Mesodermal cell (in vitro differentiated cells): ENCODE measurements around the gene SIRT7.

Source experiments
- H3K27ac ChIP-seq: 2 replicates; pipeline ENCODE4 v1.7.0; 2013; ENCODE audit warnings: mild to moderate bottlenecking, low read depth, low read length, moderate library complexity; ENCODE audit not compliant: severe bottlenecking
- H3K36me3 ChIP-seq: 2 replicates; pipeline ENCODE4 v1.7.1; 2013; ENCODE audit warnings: mild to moderate bottlenecking, low read length, moderate library complexity; ENCODE audit not compliant: control insufficient read depth, insufficient read depth
- H3K4me1 ChIP-seq: one replicate; pipeline ENCODE4 v1.7.1; 2013; ENCODE audit warnings: mild to moderate bottlenecking, low read length; ENCODE audit not compliant: insufficient read depth, control insufficient read depth, poor library complexity, severe bottlenecking
- H3K4me3 ChIP-seq: 2 replicates; pipeline ENCODE4 v1.7.0; 2013; ENCODE audit warnings: low read length, control low read depth, mild to moderate bottlenecking; ENCODE audit not compliant: insufficient read depth, poor library complexity, severe bottlenecking; ENCODE audit errors: extremely low read depth
- H3K9me3 ChIP-seq: 2 replicates; pipeline ENCODE4 v1.7.1; 2013; ENCODE audit warnings: mild to moderate bottlenecking, low read length, moderate library complexity; ENCODE audit not compliant: control insufficient read depth
- WGBS, 2 experiments: methylation state at CpG; one replicate each; pipeline ENCODE4 v1.1.5; 2013; ENCODE audit warnings: missing lambda C conversion rate in 2 of 2; ENCODE audit not compliant: insufficient coverage in 2 of 2; 5-methylcytosine and 5-hydroxymethylcytosine counted together

The SIRT7 gene

DNA sequence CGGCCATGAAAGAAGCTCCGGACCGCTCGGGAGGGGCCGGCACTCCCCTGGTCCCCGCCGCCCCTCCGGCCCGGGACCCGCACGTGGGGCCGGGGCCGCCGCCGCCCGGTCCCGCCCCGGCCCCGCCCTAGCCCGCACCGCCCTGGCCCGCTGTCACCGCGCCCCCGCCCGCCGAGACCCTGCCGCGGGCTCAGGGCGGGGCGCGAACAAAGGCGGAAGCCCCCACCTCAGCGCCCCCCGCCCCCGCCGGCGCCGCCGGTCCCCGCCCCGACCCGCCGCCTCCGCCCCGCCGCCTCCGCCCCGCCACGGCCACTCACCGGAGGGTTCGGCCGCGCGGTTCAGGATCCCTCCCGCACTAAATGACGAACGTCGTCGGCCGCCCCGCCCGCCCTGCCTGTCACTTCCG lies 47.0 kb downstream of the SIRT7 start, which contains the start of gene ARHGDIA:
TSS of gene ARHGDIA (minus strand) at position 357 of the 406 bp plus-strand sequence. CDS start 1,407 bp downstream, outside the sequence.
- 0% methylated on average over 35 to 38 of the region's 64 CpGs for WGBS, 2 experiments
- H3K4me3 ChIP-seq = peak within 1 kb of the TSS; percentile 86
- H3K4me1 ChIP-seq = peaks cover 32% of the 10 kb centered on the region
- no peaks in the 10 kb centered on the region for H3K9me3 ChIP-seq
- peak within 1 kb of the TSS; percentile 93 for H3K27ac ChIP-seq
- H3K36me3 ChIP-seq = peaks cover 38% of the 10 kb centered on the region

DNA sequence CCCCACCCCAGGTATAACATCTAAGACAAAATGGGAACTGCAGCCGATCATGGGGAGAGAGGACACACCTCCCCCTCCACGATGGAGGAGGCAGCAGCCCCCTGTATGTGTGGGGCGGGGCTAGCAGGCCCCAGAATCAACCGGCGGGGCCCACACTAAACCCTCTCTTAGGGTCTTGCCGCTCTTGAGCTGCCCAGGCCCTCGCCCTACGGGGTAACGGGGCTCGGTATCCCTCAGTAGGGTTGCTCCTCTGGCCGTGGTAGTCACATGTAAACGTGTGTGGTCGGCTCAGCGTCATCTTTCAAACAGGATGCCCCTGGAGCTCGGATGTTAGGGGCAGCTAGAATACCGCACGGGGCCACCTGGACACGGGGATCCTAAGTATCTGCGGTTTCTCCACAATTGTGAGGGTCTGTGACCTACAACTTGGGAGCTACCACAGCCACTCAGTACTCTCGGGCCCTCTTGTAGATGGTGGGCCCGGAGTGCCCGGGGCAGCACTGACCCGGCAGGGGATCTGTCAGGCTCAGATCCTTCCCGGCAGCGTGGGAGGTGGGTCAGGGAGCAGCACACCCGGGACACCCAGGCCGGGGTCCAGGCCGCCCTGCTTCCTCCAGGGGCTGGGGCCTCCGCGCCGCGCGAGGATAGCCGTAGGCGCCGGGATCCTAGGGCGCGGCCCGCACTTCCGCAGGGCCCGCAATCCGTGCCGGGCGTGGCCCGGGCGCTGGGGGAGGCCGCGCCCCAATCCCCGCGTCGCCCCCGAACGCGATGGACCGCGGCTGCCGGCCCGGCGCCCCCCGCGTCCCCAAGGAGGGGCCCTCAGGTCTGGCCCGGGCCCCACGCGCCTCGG lies 47.6 kb downstream of the SIRT7 start:
- Histone ChIP-seq H3K9me3 (no peaks in the 10 kb centered on the region), H3K4me3 (peak overlapping the region; percentile 86), H3K27ac (peak overlapping the region; percentile 82), H3K36me3 (peaks cover 44% of the 10 kb centered on the region), H3K4me1 (peaks cover 37% of the 10 kb centered on the region)
- WGBS, 2 experiments = 1% methylated on average over 57 to 59 of the region's 65 CpGs

DNA sequence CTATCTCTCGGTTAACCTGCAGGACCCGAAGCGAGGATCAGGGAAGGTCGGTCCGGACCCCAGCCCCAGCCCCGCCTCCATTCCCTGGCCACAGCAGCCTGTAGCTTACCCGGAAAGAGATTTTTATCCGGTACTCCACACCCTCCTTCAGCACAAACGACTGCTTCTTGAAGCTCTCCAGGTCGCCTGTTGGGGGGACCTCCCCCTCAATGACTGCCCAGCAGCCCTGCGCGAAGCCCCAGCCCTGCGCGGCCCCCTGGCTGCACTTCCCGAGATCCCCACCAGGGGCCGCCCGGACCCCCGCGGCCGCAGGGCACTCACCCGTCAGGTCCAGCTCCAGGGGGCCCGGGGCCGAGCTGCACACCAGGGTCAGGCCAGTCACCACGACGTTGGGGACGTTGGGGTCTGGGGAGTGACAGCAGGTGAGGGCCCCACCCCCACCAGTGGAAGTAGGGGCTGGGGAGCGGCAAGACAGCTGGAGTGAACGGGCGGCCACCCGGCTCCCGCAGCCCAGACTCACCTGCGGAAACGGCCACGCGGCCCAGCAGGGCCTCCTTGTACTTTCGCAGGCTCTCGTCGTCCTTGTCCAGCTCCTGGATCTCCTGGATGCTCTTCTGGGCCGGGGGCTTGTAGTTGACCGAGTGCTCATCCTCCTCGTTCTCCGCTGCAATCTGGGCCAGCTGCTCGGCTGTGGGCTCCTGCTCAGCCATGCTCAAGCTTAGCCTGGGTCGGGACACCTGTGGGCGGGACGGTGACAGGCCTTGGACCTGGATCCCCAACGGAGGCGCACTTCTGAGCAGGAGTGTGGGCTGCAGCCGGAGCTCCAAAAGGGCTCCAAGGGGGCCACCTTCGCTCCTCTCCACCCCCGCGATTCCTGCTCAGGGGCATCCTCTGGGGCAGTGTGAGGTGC lies 48.5 kb downstream of the SIRT7 start:
- H3K27ac ChIP-seq = peak overlapping the region; percentile 82
- peaks cover 41% of the 10 kb centered on the region for H3K4me1 ChIP-seq
- 43 to 52% methylated on average over 38 to 49 of the region's 52 CpGs for WGBS, 2 experiments
- H3K9me3 ChIP-seq = no peaks in the 10 kb centered on the region
- peak overlapping the region; percentile 86 for H3K4me3 ChIP-seq
- peaks cover 53% of the 10 kb centered on the region for H3K36me3 ChIP-seq

DNA sequence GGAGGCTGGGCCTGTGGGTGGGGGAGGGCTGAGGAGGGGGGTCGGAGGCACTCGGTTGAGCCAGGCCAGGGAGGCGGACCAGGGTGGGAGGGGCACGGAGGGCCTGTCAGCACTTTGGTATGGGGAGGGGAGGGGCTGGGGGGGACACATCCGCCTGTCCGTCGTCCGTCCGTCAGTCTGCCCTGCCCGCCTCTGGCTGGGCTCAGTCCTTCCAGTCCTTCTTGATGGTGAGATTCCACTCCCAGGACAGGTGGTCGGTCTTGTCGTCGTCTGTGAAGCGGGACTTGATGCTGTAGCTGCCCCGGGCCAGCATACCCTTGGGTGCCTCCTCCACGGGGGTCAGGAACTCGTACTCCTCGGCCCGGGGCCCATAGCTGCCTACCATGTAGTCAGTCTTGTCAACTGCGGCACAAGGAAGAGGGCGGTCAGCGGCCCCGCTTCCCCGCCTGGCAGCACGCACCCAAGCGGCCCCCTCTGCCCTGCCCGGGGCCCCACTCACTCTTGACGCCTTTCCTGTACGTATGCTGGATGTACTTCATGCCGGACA lies 49.2 kb downstream of the SIRT7 start:
- Histone ChIP-seq H3K4me1 (peaks cover 41% of the 10 kb centered on the region), H3K4me3 (no peak overlapping the region), H3K9me3 (no peaks in the 10 kb centered on the region), H3K36me3 (peaks cover 60% of the 10 kb centered on the region), H3K27ac (peak overlapping the region; percentile 82)
- WGBS, 2 experiments = 68 to 82% methylated on average over 24 to 30 of the region's 30 CpGs

DNA sequence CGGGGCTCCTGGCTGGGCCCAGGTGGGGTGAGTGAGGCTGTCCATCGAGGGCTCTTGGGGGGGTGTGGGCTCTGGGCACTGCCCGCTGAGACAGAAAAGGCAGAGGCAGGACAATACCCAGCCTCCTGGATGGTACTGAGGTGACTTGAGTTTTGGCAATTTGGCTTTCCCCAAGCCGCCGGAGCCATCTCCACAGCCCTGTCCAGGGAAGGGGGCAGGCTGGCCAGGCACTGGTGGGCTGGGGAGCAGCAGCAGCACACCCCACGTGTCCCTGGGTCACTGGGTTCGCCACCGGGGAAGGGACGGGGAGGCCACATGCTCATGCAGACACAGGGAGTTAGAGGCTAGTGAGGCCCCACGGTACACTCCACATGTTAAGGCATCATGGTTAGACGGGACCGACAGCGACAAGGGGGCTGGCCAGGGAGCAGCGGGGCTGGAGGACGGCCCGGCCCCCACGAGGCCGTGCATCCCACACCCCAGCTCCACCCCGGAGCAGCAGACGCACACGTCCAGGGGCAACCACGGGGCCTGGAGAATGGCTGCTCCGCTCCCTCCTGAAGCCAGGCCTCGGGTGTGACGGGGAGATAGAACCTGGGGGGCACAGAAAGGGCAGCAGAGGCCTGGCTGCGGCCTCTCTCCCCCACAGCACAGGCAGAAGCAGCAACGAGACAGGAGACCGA lies 49.8 kb downstream of the SIRT7 start:
- H3K4me3 ChIP-seq = no peak overlapping the region
- peaks cover 41% of the 10 kb centered on the region for H3K4me1 ChIP-seq
- 76 to 82% methylated on average over 17 to 23 of the region's 28 CpGs for WGBS, 2 experiments
- no peaks in the 10 kb centered on the region for H3K9me3 ChIP-seq
- peaks cover 66% of the 10 kb centered on the region for H3K36me3 ChIP-seq
- peak overlapping the region; percentile 82 for H3K27ac ChIP-seq

DNA sequence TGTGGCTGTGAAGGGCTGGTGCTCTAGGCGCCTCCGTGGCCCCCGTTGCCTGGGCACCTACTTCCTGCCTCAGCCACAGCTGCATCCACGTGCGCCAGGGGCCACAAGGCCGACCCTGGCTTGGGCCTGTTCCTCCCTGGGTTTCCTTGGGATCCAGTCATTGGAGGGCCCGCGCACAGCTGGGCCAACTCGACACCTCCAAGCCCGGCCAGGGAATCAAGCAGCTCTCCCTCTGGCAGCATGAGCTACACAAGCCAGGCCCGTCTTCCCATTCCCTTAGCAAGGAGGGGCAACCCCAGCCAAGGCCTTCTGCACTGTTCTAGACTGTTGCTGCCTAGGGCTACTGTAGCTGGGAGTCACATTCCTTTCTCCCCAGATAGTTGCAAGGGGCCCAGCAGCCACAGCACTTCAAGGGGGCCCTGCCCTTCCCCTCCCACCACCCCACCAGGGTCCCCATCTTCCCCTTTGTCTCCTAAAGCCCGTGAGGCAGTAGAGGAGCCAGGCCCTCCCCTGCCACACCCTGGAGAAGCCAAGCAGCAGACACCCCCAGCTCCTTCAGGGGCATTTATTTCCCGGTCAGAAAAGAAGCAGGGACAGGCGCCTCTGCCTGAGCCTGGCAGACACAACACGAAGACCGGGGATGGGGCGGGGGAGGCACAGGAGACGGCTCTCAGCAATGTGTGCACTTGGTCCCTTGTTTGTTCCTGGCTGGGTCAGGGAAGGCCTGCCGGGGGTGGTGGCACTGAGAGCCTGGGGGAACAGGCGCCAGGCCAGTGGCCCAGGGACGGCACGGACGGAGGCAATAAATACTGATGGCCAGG lies 50.6 kb downstream of the SIRT7 start:
- Histone ChIP-seq H3K27ac (peak overlapping the region; percentile 82), H3K4me3 (no peak overlapping the region), H3K4me1 (peaks cover 41% of the 10 kb centered on the region), H3K9me3 (no peaks in the 10 kb centered on the region), H3K36me3 (peaks cover 73% of the 10 kb centered on the region)
- WGBS, 2 experiments = 84% methylated on average over 18 to 23 of the region's 23 CpGs

GRCh38 chr17:81866440-81867169 lies 51.4 kb downstream of the SIRT7 start:
- no peaks in the 10 kb centered on the region for H3K9me3 ChIP-seq
- peaks cover 78% of the 10 kb centered on the region for H3K36me3 ChIP-seq
- H3K4me3 ChIP-seq = no peak overlapping the region
- H3K27ac ChIP-seq = peak overlapping the region; percentile 82
- peaks cover 41% of the 10 kb centered on the region for H3K4me1 ChIP-seq
- 98% methylated on average over 12 to 13 of the region's 18 CpGs for WGBS, 2 experiments

DNA sequence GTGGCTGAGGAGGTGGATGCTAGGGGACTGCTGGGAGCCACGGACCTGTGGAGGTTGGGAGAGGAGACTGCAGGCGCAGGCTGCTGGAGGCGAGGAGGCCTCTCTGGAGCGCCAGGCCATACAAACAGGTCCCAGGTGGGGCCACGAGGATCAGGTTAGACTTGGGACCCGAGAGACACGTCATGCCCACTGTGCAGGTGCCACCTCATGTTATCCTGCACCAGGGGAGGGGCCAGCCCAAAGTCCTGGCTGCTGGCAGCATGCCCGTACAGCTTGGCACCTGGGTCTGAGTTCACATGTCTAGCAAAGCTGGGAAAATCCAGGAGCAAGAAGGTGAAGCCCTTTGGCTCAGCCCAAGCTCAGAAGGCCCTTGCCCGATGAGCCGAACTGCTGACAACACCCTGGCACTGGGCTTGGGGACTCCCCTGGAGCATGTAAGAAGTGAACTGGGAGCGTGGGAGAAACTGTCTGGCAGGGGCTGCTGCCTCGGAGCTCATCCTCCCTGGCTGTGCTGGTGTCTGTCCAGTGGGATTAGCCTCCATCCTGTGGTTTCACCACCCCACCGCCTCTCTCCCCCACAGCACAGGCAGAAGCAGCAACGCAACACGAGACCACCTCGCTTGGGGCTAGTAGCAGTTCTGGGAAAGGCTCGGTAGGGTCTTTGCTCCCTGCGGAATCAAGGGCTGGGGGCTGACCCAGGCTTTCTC lies 52.1 kb downstream of the SIRT7 start:
- peaks cover 78% of the 10 kb centered on the region for H3K36me3 ChIP-seq
- no peak overlapping the region for H3K4me3 ChIP-seq
- peaks cover 41% of the 10 kb centered on the region for H3K4me1 ChIP-seq
- WGBS, 2 experiments = 91 to 95% methylated on average over 17 to 18 of the region's 18 CpGs
- peak overlapping the region; percentile 57 for H3K27ac ChIP-seq
- no peaks in the 10 kb centered on the region for H3K9me3 ChIP-seq

- Histone ChIP-seq H3K36me3 (peaks cover 77% of the 10 kb centered on the region), H3K4me3 (no peak overlapping the region), H3K4me1 (peaks cover 41% of the 10 kb centered on the region), H3K27ac (no peak overlapping the region), H3K9me3 (no peaks in the 10 kb centered on the region)
- 96 to 97% methylated on average over 6 to 8 of the region's 8 CpGs for WGBS, 2 experiments
Measured at GRCh38 chr17:81865358-81865732, 52.6 kb downstream of the SIRT7 start.
